ENCODE data around the gene GPR15LG.
A peak's percentile ranks its signal among the peaks of the same experiment; 100 is the strongest.

GPR15LG gene

DNA sequence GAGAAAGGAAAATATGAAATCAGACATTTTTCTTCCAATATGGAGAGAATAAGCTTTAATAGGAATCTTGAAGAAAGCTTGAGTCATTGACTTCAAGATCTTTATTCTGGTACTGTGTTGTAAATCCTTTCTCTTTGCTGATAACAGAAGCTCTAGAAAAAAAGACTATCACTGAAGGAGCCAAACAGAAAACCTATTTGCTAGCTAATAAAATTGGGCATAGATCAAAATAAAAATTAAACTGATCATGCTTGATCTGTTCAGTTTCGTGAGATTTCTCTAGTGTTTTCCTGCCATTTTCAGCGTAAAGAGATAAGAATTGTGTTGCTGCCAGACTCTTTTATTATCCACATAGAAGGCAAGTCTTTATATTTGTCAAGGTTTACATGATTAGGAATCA is 35.8 kb upstream of the GPR15LG start:
- no peak overlapping the region for H3K23ac ChIP-seq (ENCODE audit: low read length)
- H3K27me3 ChIP-seq (ENCODE audit: insufficient read depth, low read length), result no peaks in the 10 kb centered on the region
- H3K4me2 ChIP-seq (ENCODE audit: low read length), result no peak overlapping the region
- peaks cover 0 to 2% of the 10 kb centered on the region in 2 experiments for H3K36me3 ChIP-seq (ENCODE audit: control insufficient read depth in 1 of 2, insufficient read depth in 2 of 2, low read length in 2 of 2)
- H3K18ac ChIP-seq (ENCODE audit: low read length), result no peak overlapping the region
- no peak overlapping the region for H3K14ac ChIP-seq (ENCODE audit: low read length)
- WGBS (ENCODE audit: extremely low coverage, insufficient coverage, insufficient read length), result no CpG with 5 or more reads among the region's 2 CpGs
- no peak overlapping the region for H3K4ac ChIP-seq (ENCODE audit: low read depth, low read length)
- H3K4me1 ChIP-seq (ENCODE audit: control insufficient read depth in 1 of 2, insufficient read depth in 2 of 2, low read length in 2 of 2), result peaks cover 6% of the 10 kb centered on the region in 2 experiments
- H2BK5ac ChIP-seq (ENCODE audit: low read depth, low read length, poor library complexity), result no peak overlapping the region
- no peak overlapping the region for H2BK12ac ChIP-seq (ENCODE audit: low read length)
- H4K12ac ChIP-seq (ENCODE audit: low read depth, low read length), result no peak overlapping the region
- no peak overlapping the region for H3K27ac ChIP-seq (ENCODE audit: low read depth, low read length)
- no peak overlapping the region for H2AK5ac ChIP-seq (ENCODE audit: low read length)
- no peak overlapping the region for H2BK120ac ChIP-seq (ENCODE audit: insufficient read depth, low read length, poor library complexity)
- no peaks in the 10 kb centered on the region for H3K9me3 ChIP-seq (ENCODE audit: insufficient read depth, low read depth, low read length)
- no peak overlapping the region for H3K4me3 ChIP-seq (ENCODE audit: low read depth, low read length)
- H3K9ac ChIP-seq (ENCODE audit: low read length), result no peak overlapping the region
- no peak overlapping the region for H4K8ac ChIP-seq (ENCODE audit: low read depth, low read length)
- DNase-seq, result no peak
- H3K79me1 ChIP-seq (ENCODE audit: low read length), result peaks cover 6% of the 10 kb centered on the region
- H3K79me2 ChIP-seq (ENCODE audit: control insufficient read depth, insufficient read depth, low read length, poor library complexity), result peaks cover 10% of the 10 kb centered on the region
- H4K91ac ChIP-seq (ENCODE audit: low read depth, low read length), result no peak overlapping the region
- no peak overlapping the region for H2AFZ ChIP-seq (ENCODE audit: insufficient read depth, low read length, poor library complexity)

DNA sequence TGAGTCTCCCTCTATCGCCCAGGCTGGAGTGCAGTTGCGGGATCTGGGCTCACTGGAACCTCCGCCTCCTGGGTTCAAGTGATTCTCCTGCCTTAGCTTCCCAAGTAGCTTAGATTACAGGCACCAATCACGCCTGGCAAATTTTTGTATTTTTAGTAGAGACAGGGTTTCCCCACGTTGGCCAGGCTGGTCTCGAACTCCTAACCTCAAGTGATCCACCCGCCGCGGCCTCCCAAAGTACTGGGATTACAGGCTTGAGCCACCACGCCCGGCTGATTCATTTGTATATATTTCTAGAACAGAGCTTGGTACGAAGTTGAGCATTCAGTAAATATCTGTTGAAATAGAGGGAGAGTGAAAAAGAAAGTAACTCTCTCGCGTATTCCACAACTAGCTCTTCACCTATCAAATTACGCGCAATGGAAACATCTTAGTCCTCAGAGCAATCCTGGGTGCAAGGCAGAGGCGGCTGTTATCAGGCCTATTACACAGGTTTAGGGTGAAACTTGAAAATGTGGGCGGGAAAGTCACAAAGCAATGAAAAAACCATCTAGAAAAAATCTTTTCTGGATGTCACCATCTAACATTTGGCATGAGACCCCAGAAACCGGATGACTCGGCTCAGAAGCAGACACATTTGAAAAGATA is 35.0 kb upstream of the GPR15LG start:
- peak overlapping the region; percentile 75 for H4K91ac ChIP-seq (ENCODE audit: low read depth, low read length)
- no peak overlapping the region for H3K23ac ChIP-seq (ENCODE audit: low read length)
- no peak overlapping the region for H3K27ac ChIP-seq (ENCODE audit: low read depth, low read length)
- H3K79me1 ChIP-seq (ENCODE audit: low read length), result peaks cover 6% of the 10 kb centered on the region
- peak overlapping the region; percentile 45 for H3K4me2 ChIP-seq (ENCODE audit: low read length)
- H3K4me3 ChIP-seq (ENCODE audit: low read depth, low read length), result no peak overlapping the region
- H3K36me3 ChIP-seq (ENCODE audit: control insufficient read depth in 1 of 2, insufficient read depth in 2 of 2, low read length in 2 of 2), result peaks cover 0 to 2% of the 10 kb centered on the region in 2 experiments
- H4K8ac ChIP-seq (ENCODE audit: low read depth, low read length), result peak overlapping the region; percentile 100
- H3K79me2 ChIP-seq (ENCODE audit: control insufficient read depth, insufficient read depth, low read length, poor library complexity), result peaks cover 10% of the 10 kb centered on the region
- H3K18ac ChIP-seq (ENCODE audit: low read length), result no peak overlapping the region
- H2AFZ ChIP-seq (ENCODE audit: insufficient read depth, low read length, poor library complexity), result peak overlapping the region; percentile 39
- no peak overlapping the region for H3K4ac ChIP-seq (ENCODE audit: low read depth, low read length)
- H3K14ac ChIP-seq (ENCODE audit: low read length), result no peak overlapping the region
- H2BK120ac ChIP-seq (ENCODE audit: insufficient read depth, low read length, poor library complexity), result no peak overlapping the region
- no peaks in the 10 kb centered on the region for H3K27me3 ChIP-seq (ENCODE audit: insufficient read depth, low read length)
- H2BK5ac ChIP-seq (ENCODE audit: low read depth, low read length, poor library complexity), result no peak overlapping the region
- H2AK5ac ChIP-seq (ENCODE audit: low read length), result no peak overlapping the region
- no peaks in the 10 kb centered on the region for H3K9me3 ChIP-seq (ENCODE audit: insufficient read depth, low read depth, low read length)
- H2BK12ac ChIP-seq (ENCODE audit: low read length), result no peak overlapping the region
- peak in 1 of 2 donors; percentile 43 for DNase-seq
- H4K12ac ChIP-seq (ENCODE audit: low read depth, low read length), result no peak overlapping the region
- no peak overlapping the region for H3K9ac ChIP-seq (ENCODE audit: low read length)
- H3K4me1 ChIP-seq (ENCODE audit: control insufficient read depth in 1 of 2, insufficient read depth in 2 of 2, low read length in 2 of 2), result peaks cover 6% of the 10 kb centered on the region in 2 experiments
- no CpG with 5 or more reads among the region's 20 CpGs for WGBS (ENCODE audit: extremely low coverage, insufficient coverage, insufficient read length)

DNA sequence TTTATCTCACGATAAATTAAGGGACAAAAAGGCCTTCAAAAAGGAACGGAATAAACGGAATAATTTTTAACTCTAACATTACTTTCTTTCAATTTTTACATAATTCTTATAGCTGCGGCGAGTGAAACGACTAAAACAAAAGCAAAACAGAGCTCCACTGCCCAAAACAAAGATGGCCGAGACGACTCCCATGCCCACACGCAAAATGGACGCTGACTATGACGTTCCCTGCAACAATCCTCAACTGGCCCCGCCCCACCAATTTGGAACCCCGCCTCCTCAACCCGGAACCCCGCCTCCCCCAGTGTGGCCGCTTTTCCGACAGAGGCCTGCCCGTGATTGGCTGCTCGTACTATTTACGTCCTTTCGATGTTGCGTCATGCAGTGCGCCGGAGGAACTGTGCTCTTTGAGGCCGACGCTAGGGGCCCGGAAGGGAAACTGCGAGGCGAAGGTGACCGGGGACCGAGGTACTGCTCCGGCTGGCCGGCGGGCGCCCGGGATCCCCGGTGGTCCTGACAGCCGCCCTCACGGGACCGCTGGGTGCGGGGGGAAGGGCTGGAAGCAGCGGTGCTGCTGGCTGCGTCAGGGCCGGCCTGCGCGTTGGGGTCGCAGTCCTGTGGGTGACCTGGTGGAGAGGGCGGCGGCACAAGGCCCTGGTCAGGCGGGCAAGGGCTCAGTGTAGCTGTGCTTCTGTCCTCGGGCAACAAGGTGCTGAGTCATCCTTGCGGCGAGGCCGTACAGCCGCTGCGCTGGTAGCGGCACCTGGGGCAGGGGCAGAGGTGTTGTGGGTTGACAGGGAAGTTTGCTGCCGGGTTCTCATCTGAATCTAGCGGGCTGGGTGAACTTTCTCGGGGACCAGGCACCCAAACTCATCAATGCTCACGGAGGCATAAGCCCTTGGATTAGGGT is 34.2 kb upstream of the GPR15LG start, which contains the start of gene GHITM:
Gene GHITM (plus strand): TSS at position 384 of the 910 bp plus-strand sequence. CDS start 1,992 bp downstream, outside the sequence.
- Histone ChIP-seq H3K79me2 (ENCODE audit: control insufficient read depth, insufficient read depth, low read length, poor library complexity) (peaks cover 10% of the 10 kb centered on the region), H4K91ac (ENCODE audit: low read depth, low read length) (peak within 1 kb of the TSS; percentile 88), H2BK5ac (ENCODE audit: low read depth, low read length, poor library complexity) (peak within 1 kb of the TSS; percentile 86), H3K4me2 (ENCODE audit: low read length) (peak within 1 kb of the TSS; percentile 91), H3K23ac (ENCODE audit: low read length) (no peak within 1 kb of the TSS), H2BK120ac (ENCODE audit: insufficient read depth, low read length, poor library complexity) (peak within 1 kb of the TSS; percentile 82), H4K8ac (ENCODE audit: low read depth, low read length) (peak within 1 kb of the TSS; percentile 100), H2BK12ac (ENCODE audit: low read length) (no peak within 1 kb of the TSS), H3K27ac (ENCODE audit: low read depth, low read length) (peak within 1 kb of the TSS; percentile 91), H3K18ac (ENCODE audit: low read length) (peak within 1 kb of the TSS; percentile 95), H3K4me1 (ENCODE audit: control insufficient read depth in 1 of 2, insufficient read depth in 2 of 2, low read length in 2 of 2) (peaks cover 6% of the 10 kb centered on the region in 2 experiments), H2AK5ac (ENCODE audit: low read length) (peak within 1 kb of the TSS; percentile 6), H3K27me3 (ENCODE audit: insufficient read depth, low read length) (no peaks in the 10 kb centered on the region), H3K9ac (ENCODE audit: low read length) (peak within 1 kb of the TSS; percentile 81), H4K12ac (ENCODE audit: low read depth, low read length) (peak within 1 kb of the TSS; percentile 94), H3K4me3 (ENCODE audit: low read depth, low read length) (peak within 1 kb of the TSS; percentile 89), H3K14ac (ENCODE audit: low read length) (peak within 1 kb of the TSS; percentile 97), H2AFZ (ENCODE audit: insufficient read depth, low read length, poor library complexity) (peak within 1 kb of the TSS; percentile 85), H3K79me1 (ENCODE audit: low read length) (peaks cover 6% of the 10 kb centered on the region), H3K36me3 (ENCODE audit: control insufficient read depth in 1 of 2, insufficient read depth in 2 of 2, low read length in 2 of 2) (peaks cover 3 to 4% of the 10 kb centered on the region in 2 experiments), H3K9me3 (ENCODE audit: insufficient read depth, low read depth, low read length) (no peaks in the 10 kb centered on the region), H3K4ac (ENCODE audit: low read depth, low read length) (peak within 1 kb of the TSS; percentile 89)
- peak; percentile 98 to 100 for DNase-seq
- WGBS (ENCODE audit: extremely low coverage, insufficient coverage, insufficient read length), result no CpG with 5 or more reads among the region's 61 CpGs

DNA sequence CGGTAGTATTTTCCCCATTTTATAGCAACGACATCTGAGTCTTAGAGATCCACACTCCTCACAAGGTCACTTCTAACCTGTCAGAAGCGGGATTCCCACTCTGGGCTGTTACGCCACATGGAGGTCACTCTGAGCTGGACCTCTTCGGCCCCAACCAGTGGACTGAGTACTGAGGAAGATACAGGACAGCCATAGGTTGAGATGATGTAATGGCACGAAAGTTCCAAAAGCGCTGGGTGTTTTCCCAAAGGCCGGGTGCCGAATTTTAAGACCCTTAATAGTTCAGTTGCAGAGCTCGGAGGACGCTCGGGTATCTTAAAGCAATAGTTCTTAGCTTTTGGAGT is 33.6 kb upstream of the GPR15LG start:
- H2BK120ac ChIP-seq (ENCODE audit: insufficient read depth, low read length, poor library complexity), result no peak overlapping the region
- H3K4me3 ChIP-seq (ENCODE audit: low read depth, low read length), result peak overlapping the region; percentile 89
- H3K9ac ChIP-seq (ENCODE audit: low read length), result peak overlapping the region; percentile 81
- H2AFZ ChIP-seq (ENCODE audit: insufficient read depth, low read length, poor library complexity), result no peak overlapping the region
- peaks cover 6% of the 10 kb centered on the region in 2 experiments for H3K4me1 ChIP-seq (ENCODE audit: control insufficient read depth in 1 of 2, insufficient read depth in 2 of 2, low read length in 2 of 2)
- H3K79me1 ChIP-seq (ENCODE audit: low read length), result peaks cover 6% of the 10 kb centered on the region
- peak overlapping the region; percentile 88 for H4K91ac ChIP-seq (ENCODE audit: low read depth, low read length)
- H4K8ac ChIP-seq (ENCODE audit: low read depth, low read length), result peak overlapping the region; percentile 99
- H2AK5ac ChIP-seq (ENCODE audit: low read length), result no peak overlapping the region
- H2BK5ac ChIP-seq (ENCODE audit: low read depth, low read length, poor library complexity), result peak overlapping the region; percentile 86
- peaks cover 4 to 6% of the 10 kb centered on the region in 2 experiments for H3K36me3 ChIP-seq (ENCODE audit: control insufficient read depth in 1 of 2, insufficient read depth in 2 of 2, low read length in 2 of 2)
- H3K27me3 ChIP-seq (ENCODE audit: insufficient read depth, low read length), result no peaks in the 10 kb centered on the region
- peak; percentile 69 to 71 for DNase-seq
- H3K23ac ChIP-seq (ENCODE audit: low read length), result no peak overlapping the region
- H3K27ac ChIP-seq (ENCODE audit: low read depth, low read length), result peak overlapping the region; percentile 91
- no peak overlapping the region for H2BK12ac ChIP-seq (ENCODE audit: low read length)
- H3K4me2 ChIP-seq (ENCODE audit: low read length), result peak overlapping the region; percentile 91
- no peak overlapping the region for H3K18ac ChIP-seq (ENCODE audit: low read length)
- no peaks in the 10 kb centered on the region for H3K9me3 ChIP-seq (ENCODE audit: insufficient read depth, low read depth, low read length)
- H3K79me2 ChIP-seq (ENCODE audit: control insufficient read depth, insufficient read depth, low read length, poor library complexity), result peaks cover 10% of the 10 kb centered on the region
- peak overlapping the region; percentile 97 for H3K14ac ChIP-seq (ENCODE audit: low read length)
- H4K12ac ChIP-seq (ENCODE audit: low read depth, low read length), result peak overlapping the region; percentile 12
- no CpG with 5 or more reads among the region's 12 CpGs for WGBS (ENCODE audit: extremely low coverage, insufficient coverage, insufficient read length)
- peak overlapping the region; percentile 89 for H3K4ac ChIP-seq (ENCODE audit: low read depth, low read length)
